Muscle layer of duodenum (tissue), 2 donors: ENCODE data around the gene COL4A1.

ENCODE experiments used
- H3K27ac ChIP-seq: one replicate; pipeline ENCODE4 v1.7.0; 2013; ENCODE audit warnings: mild to moderate bottlenecking, low read length
- H3K27me3 ChIP-seq: one replicate; pipeline ENCODE4 v1.7.0; 2013; ENCODE audit warnings: low read depth, mild to moderate bottlenecking, control low read depth, low read length
- H3K36me3 ChIP-seq, 2 donors: one replicate each; pipeline ENCODE4 v1.7.0; 2013; ENCODE audit warnings: low read length in 2 of 2, control low read depth in 1 of 2, mild to moderate bottlenecking in 1 of 2; ENCODE audit not compliant: insufficient read depth in 2 of 2, control insufficient read depth in 1 of 2
- H3K4me1 ChIP-seq, 2 donors: one replicate each; pipeline ENCODE4 v1.7.0; 2013; ENCODE audit warnings: low read length in 2 of 2, mild to moderate bottlenecking in 2 of 2, control low read depth in 1 of 2, moderate library complexity in 1 of 2; ENCODE audit not compliant: insufficient read depth in 2 of 2, control insufficient read depth in 1 of 2
- H3K4me3 ChIP-seq, 2 donors: one replicate each; pipeline ENCODE4 v1.7.0; 2013; ENCODE audit warnings: low read length in 2 of 2, low read depth in 1 of 2, mild to moderate bottlenecking in 1 of 2
- H3K9me3 ChIP-seq, 2 donors: one replicate each; pipeline ENCODE4 v1.7.0; 2013; ENCODE audit warnings: low read length in 2 of 2, control low read depth in 1 of 2, mild to moderate bottlenecking in 1 of 2; ENCODE audit not compliant: control insufficient read depth in 1 of 2
- donor health status: healthy.

The COL4A1 gene

DNA sequence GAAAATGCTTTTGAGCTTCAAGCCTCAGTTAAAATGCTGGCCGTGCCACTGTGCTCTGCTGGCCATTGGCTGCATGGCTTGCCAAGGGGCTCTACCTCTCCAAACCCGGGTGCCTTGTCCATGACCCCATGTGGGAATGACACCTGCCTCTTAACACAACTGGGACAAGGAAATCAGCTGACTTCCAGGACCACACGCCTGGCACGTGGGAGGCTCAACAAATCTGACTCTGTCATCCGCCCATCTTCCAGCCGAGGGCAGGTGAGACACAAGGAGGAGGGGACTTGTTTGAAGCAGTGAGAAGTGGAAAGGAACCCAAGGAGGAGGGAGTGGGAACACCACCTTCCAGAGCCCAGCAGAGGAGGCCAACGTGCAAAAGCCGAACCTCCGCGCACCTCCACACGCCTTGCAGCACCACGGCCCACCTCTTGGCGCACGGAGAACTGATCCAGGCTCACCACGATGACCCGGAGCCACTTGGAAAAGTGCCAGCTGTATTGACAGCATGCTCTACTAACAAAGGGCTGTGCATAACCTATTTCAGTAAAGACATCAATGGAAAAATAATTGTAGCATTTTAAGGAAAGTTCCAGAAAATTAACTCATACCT is 38.3 kb downstream of the COL4A1 start:
- H3K4me1 ChIP-seq = peaks cover 5 to 57% of the 10 kb centered on the region in 2 donors

DNA sequence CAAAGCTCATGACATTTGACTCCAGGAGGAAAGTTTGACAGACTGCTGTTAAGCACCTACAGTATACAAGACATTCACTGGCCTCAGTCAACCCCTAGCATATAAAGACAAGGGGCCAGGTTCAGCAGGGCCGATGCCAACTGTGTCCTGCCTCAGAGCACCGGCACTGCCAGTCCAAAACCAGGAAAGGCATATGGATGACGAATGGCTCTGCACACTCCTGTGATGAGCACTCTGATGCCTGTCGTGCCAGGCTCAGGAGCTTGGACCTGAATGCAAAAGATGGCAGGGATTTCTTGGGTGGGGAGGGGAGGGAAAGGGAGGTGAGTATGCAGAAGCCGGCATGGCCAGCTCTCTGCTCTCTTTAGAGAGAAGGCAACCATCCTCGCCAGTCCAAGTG is 38.9 kb downstream of the COL4A1 start:
- no peak overlapping the region for H3K27ac ChIP-seq
- no peak overlapping the region for H3K4me3 ChIP-seq
- H3K27me3 ChIP-seq = no peaks in the 10 kb centered on the region
- H3K36me3 ChIP-seq = peaks cover 3 to 5% of the 10 kb centered on the region in 2 donors
- H3K9me3 ChIP-seq = no peaks in the 10 kb centered on the region
- H3K4me1 ChIP-seq = peaks cover 6 to 57% of the 10 kb centered on the region in 2 donors

More for the DNA sequence above, 38.3 kb downstream of the COL4A1 start:
- Histone ChIP-seq H3K27me3 (no peaks in the 10 kb centered on the region), H3K4me3 (no peak overlapping the region), H3K27ac (no peak overlapping the region), H3K9me3 (no peaks in the 10 kb centered on the region), H3K36me3 (peaks cover 3 to 8% of the 10 kb centered on the region in 2 donors)

GRCh38 chr13:110266983-110267382 is 40.0 kb downstream of the COL4A1 start:
- Histone ChIP-seq H3K4me3 (no peak overlapping the region), H3K9me3 (no peaks in the 10 kb centered on the region), H3K36me3 (peaks cover 0 to 3% of the 10 kb centered on the region in 2 donors), H3K27me3 (no peaks in the 10 kb centered on the region), H3K4me1 (peaks cover 14 to 68% of the 10 kb centered on the region in 2 donors), H3K27ac (no peak overlapping the region)

GRCh38 chr13:110266431-110266809 is 40.5 kb downstream of the COL4A1 start:
- H3K27ac ChIP-seq = peak overlapping the region; percentile 6
- H3K27me3 ChIP-seq = no peaks in the 10 kb centered on the region
- no peaks in the 10 kb centered on the region for H3K9me3 ChIP-seq
- H3K4me3 ChIP-seq = no peak overlapping the region
- peaks cover 0 to 3% of the 10 kb centered on the region in 2 donors for H3K36me3 ChIP-seq
- H3K4me1 ChIP-seq = peaks cover 14 to 74% of the 10 kb centered on the region in 2 donors

DNA sequence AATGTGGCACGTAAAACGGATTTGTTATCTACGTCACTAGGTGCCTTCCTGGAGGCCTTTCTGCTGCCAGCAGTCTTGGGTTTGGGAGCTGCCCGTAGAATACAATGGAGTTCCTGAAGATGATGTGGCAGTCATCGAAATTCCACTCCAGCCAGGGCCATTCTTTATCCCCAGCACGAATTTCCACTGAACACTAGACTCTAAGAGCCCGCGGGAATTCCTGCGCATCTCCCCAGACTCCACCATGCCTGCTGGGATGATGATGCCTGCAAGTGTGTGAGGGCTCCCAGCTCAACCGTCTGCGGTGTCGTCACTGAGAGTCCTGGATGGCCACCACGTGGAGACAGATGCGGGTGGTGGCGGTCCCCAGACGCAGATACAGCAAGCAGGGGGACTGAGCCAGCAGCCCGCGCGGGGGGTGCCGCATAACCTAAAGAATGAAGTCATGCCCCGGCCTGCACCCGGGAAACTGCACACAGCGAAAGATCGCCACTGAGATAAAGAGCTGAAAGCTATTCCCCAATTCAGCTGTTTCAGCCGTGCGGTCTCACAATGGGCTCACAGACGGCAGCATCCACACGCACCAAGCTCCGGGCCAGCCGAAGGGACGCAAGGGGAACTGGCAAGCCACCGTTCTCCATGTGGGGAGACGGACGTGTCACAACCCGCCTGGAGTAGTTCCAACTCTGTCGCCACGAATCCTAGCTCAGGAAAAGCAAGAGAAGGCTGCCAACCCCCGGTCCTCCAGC is 41.1 kb downstream of the COL4A1 start:
- Histone ChIP-seq H3K4me1 (peaks cover 14 to 71% of the 10 kb centered on the region in 2 donors), H3K9me3 (no peaks in the 10 kb centered on the region), H3K27me3 (no peaks in the 10 kb centered on the region), H3K4me3 (no peak overlapping the region), H3K27ac (peak overlapping the region; percentile 48), H3K36me3 (peaks cover 0 to 3% of the 10 kb centered on the region in 2 donors)

GRCh38 chr13:110265341-110265681 is 41.6 kb downstream of the COL4A1 start:
- Histone ChIP-seq H3K27me3 (no peaks in the 10 kb centered on the region), H3K27ac (peak overlapping the region; percentile 48), H3K36me3 (peaks cover 0 to 3% of the 10 kb centered on the region in 2 donors), H3K4me3 (no peak overlapping the region), H3K9me3 (no peaks in the 10 kb centered on the region), H3K4me1 (peaks cover 14 to 69% of the 10 kb centered on the region in 2 donors)

GRCh38 chr13:110264685-110265275 is 42.2 kb downstream of the COL4A1 start:
- Histone ChIP-seq H3K4me1 (peaks cover 14 to 63% of the 10 kb centered on the region in 2 donors), H3K27me3 (no peaks in the 10 kb centered on the region), H3K27ac (peak overlapping the region; percentile 48), H3K9me3 (no peaks in the 10 kb centered on the region), H3K4me3 (no peak overlapping the region), H3K36me3 (peaks cover 0 to 3% of the 10 kb centered on the region in 2 donors)

GRCh38 chr13:110263888-110264287 is 43.1 kb downstream of the COL4A1 start:
- peaks cover 16 to 58% of the 10 kb centered on the region in 2 donors for H3K4me1 ChIP-seq
- peaks cover 0 to 3% of the 10 kb centered on the region in 2 donors for H3K36me3 ChIP-seq
- H3K27me3 ChIP-seq = no peaks in the 10 kb centered on the region
- no peak overlapping the region for H3K4me3 ChIP-seq
- no peaks in the 10 kb centered on the region for H3K9me3 ChIP-seq
- no peak overlapping the region for H3K27ac ChIP-seq

GRCh38 chr13:110263404-110263803 is 43.6 kb downstream of the COL4A1 start:
- Histone ChIP-seq H3K4me1 (peaks cover 16 to 55% of the 10 kb centered on the region in 2 donors), H3K27me3 (no peaks in the 10 kb centered on the region), H3K4me3 (no peak overlapping the region), H3K9me3 (no peaks in the 10 kb centered on the region), H3K27ac (no peak overlapping the region), H3K36me3 (peaks cover 0 to 3% of the 10 kb centered on the region in 2 donors)

DNA sequence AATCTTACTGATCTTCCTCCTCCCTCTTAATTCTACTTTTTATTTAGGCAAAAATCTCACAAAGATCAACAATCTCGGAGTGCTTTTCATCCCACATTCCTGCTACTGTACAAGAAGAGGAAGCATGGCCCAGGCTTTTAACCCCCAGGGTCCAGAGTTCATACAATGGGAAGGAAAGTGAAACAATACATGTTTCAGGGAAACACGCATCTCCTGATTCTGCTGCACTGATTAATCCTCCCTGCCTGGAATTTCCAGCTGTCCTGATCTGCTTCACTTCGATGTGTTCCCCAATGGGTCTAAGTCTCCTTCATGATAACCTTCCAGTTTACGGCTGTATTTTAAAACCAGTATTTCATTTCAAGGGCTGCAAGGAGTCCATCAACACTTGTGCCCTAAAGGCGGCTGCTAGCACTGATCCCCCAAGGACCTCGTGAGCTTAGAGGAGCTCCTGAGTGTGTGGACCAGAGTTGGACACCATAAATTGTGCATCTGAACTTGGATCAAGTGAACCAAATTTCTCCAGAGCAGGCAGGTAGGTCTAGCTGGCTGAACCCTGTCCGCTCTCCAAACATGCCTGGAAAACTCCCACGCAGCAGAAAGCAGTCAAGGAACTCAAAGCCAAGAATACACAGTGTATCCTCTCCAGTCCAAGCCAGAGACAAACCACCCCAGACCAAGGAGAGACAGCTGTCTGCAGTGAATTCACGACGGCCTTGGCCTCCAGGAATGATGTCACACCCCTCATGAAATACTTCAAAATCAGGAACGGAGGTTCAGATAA is 44.3 kb downstream of the COL4A1 start:
- H3K27ac ChIP-seq = peak overlapping the region; percentile 67
- no peak overlapping the region for H3K4me3 ChIP-seq
- H3K9me3 ChIP-seq = no peaks in the 10 kb centered on the region
- H3K27me3 ChIP-seq = no peaks in the 10 kb centered on the region
- peaks cover 16 to 50% of the 10 kb centered on the region in 2 donors for H3K4me1 ChIP-seq
- H3K36me3 ChIP-seq = peaks cover 0 to 3% of the 10 kb centered on the region in 2 donors

GRCh38 chr13:110262082-110262436 is 44.9 kb downstream of the COL4A1 start:
- no peaks in the 10 kb centered on the region for H3K9me3 ChIP-seq
- peak overlapping the region; percentile 67 for H3K27ac ChIP-seq
- H3K36me3 ChIP-seq = peaks cover 0 to 3% of the 10 kb centered on the region in 2 donors
- H3K4me3 ChIP-seq = no peak overlapping the region
- H3K27me3 ChIP-seq = no peaks in the 10 kb centered on the region
- peaks cover 16 to 47% of the 10 kb centered on the region in 2 donors for H3K4me1 ChIP-seq
